Measurements from ENCODE around the gene TFR2.

GRCh38 chr7:100607111-100607510 lies 34.2 kb downstream of the TFR2 start:
- TF ChIP-seq CTCF (IDR thresholded peaks at IDR 0.05) = no peak
- no peak for TF ChIP-seq POLR2A (IDR thresholded peaks at IDR 0.05)
